Measurements from ENCODE around the gene APOBEC3A.

DNA sequence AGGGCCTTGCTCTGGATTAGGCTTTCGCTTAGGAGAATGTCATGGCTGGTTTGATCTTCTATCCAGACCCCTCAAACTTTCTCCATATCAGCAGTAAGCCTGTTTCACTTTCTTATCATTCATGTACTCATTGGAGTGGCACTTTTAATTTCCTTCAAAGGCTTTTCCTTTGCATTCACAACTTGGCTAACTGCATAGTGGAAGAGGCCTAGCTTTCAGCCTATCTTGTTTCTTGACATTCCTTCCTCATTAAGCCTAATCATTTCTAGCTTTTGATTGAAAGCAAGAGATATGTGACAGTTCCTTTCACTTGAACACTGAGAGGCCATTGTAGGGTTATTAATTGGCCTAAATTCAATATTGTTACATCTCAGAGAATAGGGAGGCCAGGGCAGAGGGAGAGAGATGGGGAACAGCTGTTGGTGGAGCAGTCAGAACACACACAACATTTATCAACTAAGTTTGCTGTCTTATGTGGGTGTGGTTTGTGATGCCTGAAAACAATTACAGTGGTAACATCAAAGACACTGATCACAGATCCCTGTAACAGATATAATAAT, 37.7 kb upstream of the APOBEC3A start:
- TF ChIP-seq POLR2AphosphoS5 (IDR thresholded peaks at IDR 0.05; ENCODE audit: insufficient read depth in 1 of 2, low read depth in 1 of 2) (no peak), POLR2A (IDR thresholded peaks at IDR 0.05) (no peak)
- TF ChIP-seq, protein P1, sequence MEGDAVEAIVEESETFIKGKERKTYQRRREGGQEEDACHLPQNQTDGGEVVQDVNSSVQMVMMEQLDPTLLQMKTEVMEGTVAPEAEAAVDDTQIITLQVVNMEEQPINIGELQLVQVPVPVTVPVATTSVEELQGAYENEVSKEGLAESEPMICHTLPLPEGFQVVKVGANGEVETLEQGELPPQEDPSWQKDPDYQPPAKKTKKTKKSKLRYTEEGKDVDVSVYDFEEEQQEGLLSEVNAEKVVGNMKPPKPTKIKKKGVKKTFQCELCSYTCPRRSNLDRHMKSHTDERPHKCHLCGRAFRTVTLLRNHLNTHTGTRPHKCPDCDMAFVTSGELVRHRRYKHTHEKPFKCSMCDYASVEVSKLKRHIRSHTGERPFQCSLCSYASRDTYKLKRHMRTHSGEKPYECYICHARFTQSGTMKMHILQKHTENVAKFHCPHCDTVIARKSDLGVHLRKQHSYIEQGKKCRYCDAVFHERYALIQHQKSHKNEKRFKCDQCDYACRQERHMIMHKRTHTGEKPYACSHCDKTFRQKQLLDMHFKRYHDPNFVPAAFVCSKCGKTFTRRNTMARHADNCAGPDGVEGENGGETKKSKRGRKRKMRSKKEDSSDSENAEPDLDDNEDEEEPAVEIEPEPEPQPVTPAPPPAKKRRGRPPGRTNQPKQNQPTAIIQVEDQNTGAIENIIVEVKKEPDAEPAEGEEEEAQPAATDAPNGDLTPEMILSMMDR (IDR thresholded peaks at IDR 0.05): no peak

Data from vagina (tissue), 2 donors.